ENCODE data around the gene MOB3B. TPM values are rescaled to one million over a fixed set of nuclear protein-coding genes. Genes with fewer than 3 reads are reported as not detected.

The MOB3B gene
- total RNA-seq, 2 experiments from 2014 or later: 0.25 to 0.30 TPM

DNA sequence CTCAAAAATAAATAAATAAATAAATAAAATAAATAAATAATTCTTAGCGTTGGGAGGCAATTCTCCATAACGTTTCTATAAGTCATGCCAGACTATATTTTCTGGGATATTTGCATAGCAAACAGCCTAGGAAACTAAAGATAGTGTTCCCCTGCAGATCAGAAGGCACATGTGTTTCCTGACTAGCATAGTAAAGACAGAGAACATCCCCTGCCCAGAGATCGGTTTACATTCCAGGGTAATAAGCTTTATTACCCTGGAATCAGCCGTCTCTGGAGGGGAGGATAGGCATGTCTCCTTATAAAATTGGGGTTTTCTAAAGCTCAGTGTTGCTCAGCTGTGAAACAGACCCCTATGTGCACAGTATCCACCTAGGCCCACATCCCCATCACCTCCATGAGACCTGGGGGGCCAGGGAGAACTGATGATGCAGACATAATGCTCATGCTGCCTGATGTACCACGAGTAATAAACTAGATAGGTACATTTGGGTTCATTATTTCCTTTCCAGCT is 42.4 kb downstream of the MOB3B start:
- H3K27ac Mint-ChIP-seq: no peak overlapping the region
- Histone ChIP-seq H3K27ac (ENCODE audit: low read depth in 1 of 2, low read length in 2 of 2) (no peak overlapping the region), H3K27me3 (ENCODE audit: control insufficient read depth in 1 of 2, insufficient read depth in 2 of 2, low read length in 2 of 2) (no peaks in the 10 kb centered on the region), H3K4me3 (ENCODE audit: low read length) (no peak overlapping the region), H3K9me3 (ENCODE audit: control insufficient read depth in 1 of 2, insufficient read depth in 1 of 2, low read length in 2 of 2) (no peaks in the 10 kb centered on the region), H3K36me3 (ENCODE audit: insufficient read depth, low read length) (no peaks in the 10 kb centered on the region), H3K4me1 (ENCODE audit: insufficient read depth, low read length) (no peaks in the 10 kb centered on the region)
- TF ChIP-seq, protein P1, sequence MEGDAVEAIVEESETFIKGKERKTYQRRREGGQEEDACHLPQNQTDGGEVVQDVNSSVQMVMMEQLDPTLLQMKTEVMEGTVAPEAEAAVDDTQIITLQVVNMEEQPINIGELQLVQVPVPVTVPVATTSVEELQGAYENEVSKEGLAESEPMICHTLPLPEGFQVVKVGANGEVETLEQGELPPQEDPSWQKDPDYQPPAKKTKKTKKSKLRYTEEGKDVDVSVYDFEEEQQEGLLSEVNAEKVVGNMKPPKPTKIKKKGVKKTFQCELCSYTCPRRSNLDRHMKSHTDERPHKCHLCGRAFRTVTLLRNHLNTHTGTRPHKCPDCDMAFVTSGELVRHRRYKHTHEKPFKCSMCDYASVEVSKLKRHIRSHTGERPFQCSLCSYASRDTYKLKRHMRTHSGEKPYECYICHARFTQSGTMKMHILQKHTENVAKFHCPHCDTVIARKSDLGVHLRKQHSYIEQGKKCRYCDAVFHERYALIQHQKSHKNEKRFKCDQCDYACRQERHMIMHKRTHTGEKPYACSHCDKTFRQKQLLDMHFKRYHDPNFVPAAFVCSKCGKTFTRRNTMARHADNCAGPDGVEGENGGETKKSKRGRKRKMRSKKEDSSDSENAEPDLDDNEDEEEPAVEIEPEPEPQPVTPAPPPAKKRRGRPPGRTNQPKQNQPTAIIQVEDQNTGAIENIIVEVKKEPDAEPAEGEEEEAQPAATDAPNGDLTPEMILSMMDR (IDR thresholded peaks at IDR 0.05): no peak
- no peaks in the 10 kb centered on the region for H3K27me3 Mint-ChIP-seq
- DNase-seq: no peak
- ATAC-seq (ENCODE audit: poor library complexity): no peak
- H3K4me1 Mint-ChIP-seq (ENCODE audit: low read depth): peaks cover 17% of the 10 kb centered on the region
- no peaks in the 10 kb centered on the region for H3K9me3 Mint-ChIP-seq
- CTCF ChIA-PET: no interaction called here
- intact Hi-C loops (cut with DNase I, micrococcal nuclease): loop anchor here in 1 of 2 experiments (10.0 kb wide), 1 partner anchor 52 kb away; no protein-coding TSS in a partner anchor
- no peak overlapping the region for H3K4me3 Mint-ChIP-seq
- H3K36me3 Mint-ChIP-seq (ENCODE audit: low read depth): no peaks in the 10 kb centered on the region
- POLR2A ChIA-PET: no interaction called here

DNA sequence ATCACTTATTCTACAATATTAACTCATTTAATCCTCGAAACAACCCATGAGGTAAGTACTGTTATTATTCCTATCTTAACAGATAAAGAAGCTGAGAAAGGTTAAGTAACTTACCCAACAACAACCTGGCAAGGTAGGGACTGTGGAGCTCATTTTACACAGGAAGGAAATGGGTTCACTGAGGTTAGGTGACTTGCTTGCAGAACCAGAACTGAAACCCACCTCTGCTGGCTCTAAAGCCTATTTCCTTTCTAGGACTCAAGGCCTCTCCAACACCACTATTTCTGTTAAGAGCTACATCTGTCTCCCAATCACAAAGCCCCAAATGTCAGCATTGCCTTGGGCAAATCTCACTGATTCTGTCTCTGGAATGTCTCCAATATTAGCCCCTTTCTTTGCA is 44.5 kb downstream of the MOB3B start:
- Histone ChIP-seq H3K4me1 (ENCODE audit: insufficient read depth, low read length) (no peaks in the 10 kb centered on the region), H3K27ac (ENCODE audit: low read depth in 1 of 2, low read length in 2 of 2) (no peak overlapping the region), H3K27me3 (ENCODE audit: control insufficient read depth in 1 of 2, insufficient read depth in 2 of 2, low read length in 2 of 2) (no peaks in the 10 kb centered on the region), H3K9me3 (ENCODE audit: control insufficient read depth in 1 of 2, insufficient read depth in 1 of 2, low read length in 2 of 2) (no peaks in the 10 kb centered on the region), H3K36me3 (ENCODE audit: insufficient read depth, low read length) (no peaks in the 10 kb centered on the region), H3K4me3 (ENCODE audit: low read length) (no peak overlapping the region)
- Mint-ChIP-seq H3K36me3 (ENCODE audit: low read depth) (no peaks in the 10 kb centered on the region), H3K27ac (no peak overlapping the region), H3K9me3 (no peaks in the 10 kb centered on the region), H3K4me3 (no peak overlapping the region), H3K4me1 (ENCODE audit: low read depth) (peaks cover 17% of the 10 kb centered on the region), H3K27me3 (no peaks in the 10 kb centered on the region)
- intact Hi-C loops (cut with DNase I, micrococcal nuclease): loop anchor here in 1 of 2 experiments (10.0 kb wide), 1 partner anchor 50 kb away; no protein-coding TSS in a partner anchor
- ChIA-PET POLR2A (interaction anchor here (1.3 kb wide), 1 partner anchor 10 kb away, joined by 3 read pairs; no protein-coding TSS in a partner anchor), CTCF (no interaction called here)
- ATAC-seq (ENCODE audit: poor library complexity): no peak
- TF ChIP-seq, protein P1 (IDR thresholded peaks at IDR 0.05): no peak
- peak in 2 of 14 experiments; percentile 10 to 17 for DNase-seq

DNA sequence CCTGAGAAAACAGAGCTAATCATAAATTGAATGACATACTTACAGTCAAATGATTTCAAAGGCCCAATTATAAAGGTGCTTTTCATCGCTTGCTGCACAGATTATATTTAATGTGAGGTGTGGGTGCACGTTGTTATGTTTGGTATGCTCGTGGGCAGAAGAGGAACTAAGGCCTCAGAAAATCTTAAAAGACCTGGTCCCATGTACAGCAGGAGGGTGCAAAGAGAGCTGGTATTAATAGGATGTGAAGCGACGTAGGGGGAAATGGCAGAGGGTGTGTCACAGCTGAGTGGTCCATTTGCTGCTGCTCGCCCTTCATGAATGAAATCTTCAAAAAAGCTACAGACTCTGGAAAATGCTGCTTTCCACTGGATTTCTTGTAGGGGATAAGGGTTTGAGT is 46.0 kb downstream of the MOB3B start:
- ATAC-seq (ENCODE audit: poor library complexity) (no peak), DNase-seq (no peak)
- peaks cover 2% of the 10 kb centered on the region for H3K9me3 Mint-ChIP-seq
- intact Hi-C loops (cut with DNase I, micrococcal nuclease): loop anchor here in 1 of 2 experiments (10.0 kb wide), 1 partner anchor 49 kb away; no protein-coding TSS in a partner anchor
- Histone ChIP-seq H3K27ac (ENCODE audit: low read depth in 1 of 2, low read length in 2 of 2) (no peak overlapping the region), H3K4me3 (ENCODE audit: low read length) (no peak overlapping the region), H3K9me3 (ENCODE audit: control insufficient read depth in 1 of 2, insufficient read depth in 1 of 2, low read length in 2 of 2) (no peaks in the 10 kb centered on the region), H3K36me3 (ENCODE audit: insufficient read depth, low read length) (no peaks in the 10 kb centered on the region), H3K27me3 (ENCODE audit: control insufficient read depth in 1 of 2, insufficient read depth in 2 of 2, low read length in 2 of 2) (no peaks in the 10 kb centered on the region), H3K4me1 (ENCODE audit: insufficient read depth, low read length) (no peaks in the 10 kb centered on the region)
- ChIA-PET POLR2A (no interaction called here), CTCF (interaction anchor here (0.6 kb wide), 1 partner anchor 21 kb away, joined by 3 read pairs; no protein-coding TSS in a partner anchor)
- peaks cover 17% of the 10 kb centered on the region for H3K4me1 Mint-ChIP-seq (ENCODE audit: low read depth)
- TF ChIP-seq, protein P1 (IDR thresholded peaks at IDR 0.05): no peak
- no peak overlapping the region for H3K27ac Mint-ChIP-seq
- H3K4me3 Mint-ChIP-seq: no peak overlapping the region
- no peaks in the 10 kb centered on the region for H3K27me3 Mint-ChIP-seq
- peaks cover 5% of the 10 kb centered on the region for H3K36me3 Mint-ChIP-seq (ENCODE audit: low read depth)
